SK-N-SH (cell line): ENCODE results near the gene IQCN.

Experiments
- CTCF ChIP-seq: fragments of 200-600 bp; sonication (generic); IDR thresholded peaks from 2 replicates; pipeline ENCODE4 v1.6.1; 2017; ENCODE audit warnings: antibody characterized with exemption, mild to moderate bottlenecking, moderate library complexity
- EP300 ChIP-seq, 2 experiments: IDR thresholded peaks; 2 replicates each; pipeline versions ENCODE4 v1.4.0 to v1.6.1; 2012; ENCODE audit warnings: borderline replicate concordance in 1 of 2, low read depth in 1 of 2, low read length in 1 of 2
- GABPA ChIP-seq: IDR thresholded peaks from 2 replicates; pipeline ENCODE4 v1.4.0; 2012; ENCODE audit warnings: low read depth, mild to moderate bottlenecking
- RCOR1 ChIP-seq: fragments of 150-350 bp; IDR thresholded peaks from 2 replicates; pipeline ENCODE4 v1.6.1; 2017; ENCODE audit warnings: antibody characterized with exemption, low read length
- SMC3 ChIP-seq: IDR thresholded peaks from 2 replicates; pipeline ENCODE4 v1.6.1; 2012; ENCODE audit warnings: low read depth, low read length, improper control_type of control experiment

- no peak for TF ChIP-seq CTCF
- peak; percentile 10; the same call in 1 of the 2 replicates for TF ChIP-seq RCOR1
- peak; percentile 21 to 48; a peak in 2 of 4 replicates for TF ChIP-seq EP300 (IDR thresholded peaks at IDR 0.05; ENCODE audit: borderline replicate concordance in 1 of 2, low read depth in 1 of 2, low read length in 1 of 2)
- TF ChIP-seq SMC3 = no peak
- TF ChIP-seq GABPA = no peak
Observed at GRCh38 chr19:18292810-18293641, 18.8 kb upstream of the IQCN start.
